OCI-LY7 (cell line): Measurements from ENCODE around the gene UBAC1. TPM values are rescaled to one million over a fixed set of nuclear protein-coding genes. Genes with fewer than 3 reads are reported as not detected.

Experiments
- BruUV-seq: library from RNA; stranded (reverse); fragments of 400-500 nt; replicated peaks from 2 replicates; lab custom pipeline; 2021; lab: Mats Ljungman, UMichigan
- CTCF ChIA-PET: fragments of 300-600 bp; sonication (Branson Sonifier 250); formaldehyde crosslinking; loops from one replicate; lab custom pipeline; 2022; ENCODE audit warnings: antibody characterized with exemption; ENCODE audit not compliant: unreplicated experiment; lab: Charles Lee
- POLR2A ChIA-PET: fragments of 300-600 bp; sonication (Branson Sonifier 250); formaldehyde crosslinking; loops from one replicate; lab custom pipeline; 2022; ENCODE audit warnings: antibody characterized with exemption; lab: Charles Lee
- DNase-seq: peaks from one replicate; pipeline ENCODE4 v3.0.0-alpha.2; 2015; ENCODE audit warnings: low spot score
- H2AFZ ChIP-seq: fragments of 200-600 bp; sonication (generic), shearing (Covaris generic); 2 replicates; pipeline ENCODE4 v1.6.1; 2014; ENCODE audit warnings: mild to moderate bottlenecking, antibody characterized with exemption, low read length, moderate library complexity
- H3K27ac ChIP-seq: fragments of 200-600 bp; sonication (generic); 2 replicates; pipeline ENCODE4 v1.5.1; 2014; ENCODE audit warnings: mixed run types, low read depth, mild to moderate bottlenecking, moderate library complexity, low read length, inconsistent platforms; ENCODE audit not compliant: poor library complexity, severe bottlenecking
- H3K36me3 ChIP-seq: fragments of 200-600 bp; sonication (generic); 2 replicates; pipeline ENCODE4 v1.6.1; 2014; ENCODE audit warnings: mild to moderate bottlenecking, antibody characterized with exemption, low read length, moderate library complexity, mixed read lengths; ENCODE audit not compliant: insufficient read depth
- H3K4me1 ChIP-seq: fragments of 200-600 bp; sonication (generic); 2 replicates; pipeline ENCODE4 v1.5.1; 2014; ENCODE audit warnings: mild to moderate bottlenecking, low read length; ENCODE audit not compliant: insufficient read depth, poor library complexity, severe bottlenecking
- H3K4me2 ChIP-seq: fragments of 200-600 bp; sonication (generic); 2 replicates; pipeline ENCODE4 v1.6.1; 2014; ENCODE audit warnings: mild to moderate bottlenecking, low read length
- H3K4me3 ChIP-seq: fragments of 200-600 bp; sonication (generic); 2 replicates; pipeline ENCODE4 v1.5.1; 2014; ENCODE audit warnings: mild to moderate bottlenecking, low read depth, low read length; ENCODE audit not compliant: poor library complexity, severe bottlenecking
- H3K79me2 ChIP-seq: fragments of 200-600 bp; sonication (generic); 2 replicates; pipeline ENCODE4 v1.6.1; 2016; ENCODE audit warnings: low read depth, mild to moderate bottlenecking, low read length, moderate library complexity, mixed read lengths; ENCODE audit not compliant: insufficient read depth
- H3K9me2 ChIP-seq: fragments of 200-600 bp; sonication (generic); 2 replicates; pipeline ENCODE4 v1.6.1; 2016; ENCODE audit warnings: mild to moderate bottlenecking, low read length, mixed read lengths; ENCODE audit not compliant: insufficient read depth
- H3K9me3 ChIP-seq: fragments of 200-600 bp; sonication (generic); 2 replicates; pipeline ENCODE4 v1.6.1; 2014; ENCODE audit warnings: mild to moderate bottlenecking, mixed run types, low read length, mixed read lengths
- H4K20me1 ChIP-seq: fragments of 200-600 bp; sonication (generic); 2 replicates; pipeline ENCODE4 v1.6.1; 2014; ENCODE audit warnings: mild to moderate bottlenecking, antibody characterized with exemption, low read length, moderate library complexity, mixed read lengths; ENCODE audit not compliant: insufficient read depth
- EZH2phosphoT487 ChIP-seq: fragments of 200-600 bp; sonication (generic); IDR thresholded peaks from 2 replicates; pipeline ENCODE4 v1.6.1; 2018; ENCODE audit warnings: low read depth, borderline replicate concordance, mild to moderate bottlenecking, mixed run types, antibody characterized with exemption, low read length, moderate library complexity, mixed read lengths
- intact Hi-C: fragments of 100-400 bp; cut with micrococcal nuclease; formaldehyde crosslinking; loops from one replicate; pipeline ENCODE4 v1.10.0; 2022; ENCODE audit not compliant: unreplicated experiment
- total RNA-seq, 2 experiments: library from RNA; depleted of rRNA in 1 of 2; stranded (reverse); fragments of >200 nt in 1 of 2; shearing (Covaris generic) in 1 of 2; gene quantifications; 2 replicates each; pipeline ENCODE4 v1.2.3, GENCODE V29; 2014 to 2022
- TF ChIP-seq, protein P1 (sequence below): fragments of 200-600 bp; sonication (generic); conservative IDR thresholded peaks from 2 replicates; pipeline ENCODE4 v1.5.1; 2014; ENCODE audit warnings: mild to moderate bottlenecking, antibody characterized with exemption, low read length, moderate library complexity, mixed read lengths

Gene UBAC1
- total RNA-seq, 2 experiments from 2014 or later, result 42.3 to 59.2 TPM

DNA sequence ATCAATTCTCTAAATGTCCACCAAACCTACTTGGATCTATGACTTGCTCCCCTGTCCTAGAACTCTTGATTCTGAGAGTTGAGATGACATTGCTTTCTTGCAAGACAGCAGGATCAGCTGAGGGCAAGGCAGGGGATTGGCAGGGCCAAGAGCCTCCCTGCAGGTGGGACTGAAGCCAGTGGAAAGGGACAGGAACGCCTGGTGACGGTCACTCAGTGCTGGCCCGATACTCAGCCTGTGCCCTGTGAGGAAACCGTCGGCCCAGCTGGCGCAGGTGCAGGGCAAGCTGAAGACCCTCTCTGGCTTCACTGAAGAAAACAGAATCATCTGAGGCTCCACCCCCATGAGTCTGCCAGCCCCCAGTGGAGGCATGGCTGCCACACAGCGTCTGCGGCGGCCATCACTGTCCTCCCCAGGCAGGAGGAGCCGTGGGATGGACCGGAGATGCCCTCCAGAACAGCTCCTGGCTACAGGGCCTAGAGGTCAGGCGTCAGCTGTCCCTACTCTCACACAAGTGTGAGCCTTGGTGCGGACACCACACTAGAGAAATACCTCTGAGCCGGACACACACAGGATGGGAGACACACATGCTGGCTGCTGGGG, 14.7 kb downstream of the UBAC1 start:
- H3K9me2 ChIP-seq, result no peaks in the 10 kb centered on the region
- TF ChIP-seq EZH2phosphoT487, result no peak
- TF ChIP-seq, protein P1, sequence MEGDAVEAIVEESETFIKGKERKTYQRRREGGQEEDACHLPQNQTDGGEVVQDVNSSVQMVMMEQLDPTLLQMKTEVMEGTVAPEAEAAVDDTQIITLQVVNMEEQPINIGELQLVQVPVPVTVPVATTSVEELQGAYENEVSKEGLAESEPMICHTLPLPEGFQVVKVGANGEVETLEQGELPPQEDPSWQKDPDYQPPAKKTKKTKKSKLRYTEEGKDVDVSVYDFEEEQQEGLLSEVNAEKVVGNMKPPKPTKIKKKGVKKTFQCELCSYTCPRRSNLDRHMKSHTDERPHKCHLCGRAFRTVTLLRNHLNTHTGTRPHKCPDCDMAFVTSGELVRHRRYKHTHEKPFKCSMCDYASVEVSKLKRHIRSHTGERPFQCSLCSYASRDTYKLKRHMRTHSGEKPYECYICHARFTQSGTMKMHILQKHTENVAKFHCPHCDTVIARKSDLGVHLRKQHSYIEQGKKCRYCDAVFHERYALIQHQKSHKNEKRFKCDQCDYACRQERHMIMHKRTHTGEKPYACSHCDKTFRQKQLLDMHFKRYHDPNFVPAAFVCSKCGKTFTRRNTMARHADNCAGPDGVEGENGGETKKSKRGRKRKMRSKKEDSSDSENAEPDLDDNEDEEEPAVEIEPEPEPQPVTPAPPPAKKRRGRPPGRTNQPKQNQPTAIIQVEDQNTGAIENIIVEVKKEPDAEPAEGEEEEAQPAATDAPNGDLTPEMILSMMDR, result no peak
- CTCF ChIA-PET, result interaction anchor here (0.6 kb wide), 1 partner anchor 46 kb away, joined by 4 read pairs; no protein-coding TSS in a partner anchor
- H3K79me2 ChIP-seq, result no peaks in the 10 kb centered on the region
- no peak overlapping the region for H3K4me3 ChIP-seq
- H3K4me2 ChIP-seq, result no peak overlapping the region
- peaks cover 66% of the 10 kb centered on the region for H3K36me3 ChIP-seq
- H3K27ac ChIP-seq, result no peak overlapping the region
- DNase-seq, result no peak
- H2AFZ ChIP-seq, result no peak overlapping the region
- POLR2A ChIA-PET, result interaction anchor here (0.6 kb wide), 1 partner anchor 175 kb away, joined by 3 read pairs; no protein-coding TSS in a partner anchor
- intact Hi-C loops, result no loop called here
- H3K9me3 ChIP-seq, result no peaks in the 10 kb centered on the region
- no peaks in the 10 kb centered on the region for H4K20me1 ChIP-seq
- BruUV-seq, result no TSS peak
- no peaks in the 10 kb centered on the region for H3K4me1 ChIP-seq

DNA sequence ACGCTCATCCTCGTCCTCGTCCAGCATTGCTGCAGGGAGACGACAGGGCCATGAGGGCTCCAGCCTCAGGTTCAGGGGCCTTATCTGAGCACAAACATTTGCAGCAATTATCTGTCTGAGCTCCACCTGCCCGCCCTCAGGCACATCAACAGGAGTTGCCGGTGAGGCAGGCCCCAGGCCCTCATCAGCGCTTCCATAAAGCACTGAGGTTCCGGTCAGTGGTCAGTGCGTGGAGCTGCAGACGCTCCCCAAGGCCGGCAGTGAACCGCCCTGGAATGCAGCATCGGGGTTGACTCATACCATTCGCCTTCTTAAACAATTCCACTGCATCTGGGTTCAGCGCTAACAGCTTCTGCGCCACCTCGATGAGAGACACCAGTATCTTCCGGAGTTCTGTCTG, 15.2 kb downstream of the UBAC1 start:
- no peaks in the 10 kb centered on the region for H3K79me2 ChIP-seq
- H2AFZ ChIP-seq, result no peak overlapping the region
- intact Hi-C loops, result no loop called here
- peaks cover 68% of the 10 kb centered on the region for H3K36me3 ChIP-seq
- ChIA-PET POLR2A (interaction anchor here (0.6 kb wide), 1 partner anchor 175 kb away, joined by 3 read pairs; no protein-coding TSS in a partner anchor), CTCF (no interaction called here)
- H3K9me2 ChIP-seq, result no peaks in the 10 kb centered on the region
- TF ChIP-seq, protein P1, result no peak
- no peak for TF ChIP-seq EZH2phosphoT487
- BruUV-seq, result no TSS peak
- no peaks in the 10 kb centered on the region for H3K4me1 ChIP-seq
- no peak overlapping the region for H3K4me3 ChIP-seq
- H3K27ac ChIP-seq, result no peak overlapping the region
- no peak overlapping the region for H3K4me2 ChIP-seq
- no peak for DNase-seq
- H4K20me1 ChIP-seq, result no peaks in the 10 kb centered on the region
- H3K9me3 ChIP-seq, result no peaks in the 10 kb centered on the region
